Fibroblast of lung (primary cell): ENCODE measurements around the gene PORCN. TPM values are rescaled to one million over a fixed set of nuclear protein-coding genes. Genes with fewer than 3 reads are reported as not detected.

ENCODE experiments used
- DNase-seq, 2 donors: peaks; one replicate each; pipeline versions ENCODE4 v3.0.0 to v3.0.0-alpha.2; 2010; ENCODE audit warnings: low read depth in 2 of 2
- H2AFZ ChIP-seq: 2 replicates; pipeline ENCODE4 v1.5.1; 2012; ENCODE audit warnings: low read length, control low read depth, inconsistent platforms
- H3K27ac ChIP-seq: 2 replicates; pipeline ENCODE4 v1.5.1; 2011; ENCODE audit warnings: low read length, control low read depth; ENCODE audit not compliant: insufficient read depth
- H3K27me3 ChIP-seq: 2 replicates; pipeline ENCODE4 v1.5.1; 2011; ENCODE audit warnings: mild to moderate bottlenecking, low read length; ENCODE audit not compliant: control insufficient read depth, insufficient read depth
- H3K36me3 ChIP-seq: 2 replicates; pipeline ENCODE4 v1.5.1; 2011; ENCODE audit warnings: low read length; ENCODE audit not compliant: control insufficient read depth, insufficient read depth
- H3K4me1 ChIP-seq: 2 replicates; pipeline ENCODE4 v1.5.1; 2011; ENCODE audit warnings: low read length; ENCODE audit not compliant: control insufficient read depth, insufficient read depth; ENCODE audit errors: extremely low read depth
- H3K4me2 ChIP-seq: 2 replicates; pipeline ENCODE4 v1.5.1; 2011; ENCODE audit warnings: low read length, control low read depth; ENCODE audit not compliant: insufficient read depth; ENCODE audit errors: extremely low read depth
- H3K4me3 ChIP-seq, 4 experiments: fragments of 200-600 bp in 1 of 4; sonication (generic) in 1 of 4; replicated peaks in 1 of 4; 2 replicates each; pipeline ENCODE4 v1.5.1; 2011 to 2016; ENCODE audit warnings: low read length in 4 of 4, low read depth in 3 of 4, mild to moderate bottlenecking in 3 of 4, control low read depth in 2 of 4, inconsistent platforms in 1 of 4, mixed read lengths in 1 of 4; ENCODE audit not compliant: insufficient read depth in 1 of 4; ENCODE audit errors: control extremely low read depth in 1 of 4
- H3K79me2 ChIP-seq: 2 replicates; pipeline ENCODE4 v1.5.1; 2012; ENCODE audit warnings: mild to moderate bottlenecking, low read length, inconsistent platforms; ENCODE audit not compliant: control insufficient read depth, insufficient read depth
- H3K9ac ChIP-seq: 2 replicates; pipeline ENCODE4 v1.5.1; 2011; ENCODE audit warnings: mild to moderate bottlenecking, low read length, control low read depth; ENCODE audit not compliant: insufficient read depth
- H3K9me3 ChIP-seq: 2 replicates; pipeline ENCODE4 v1.5.1; 2012; ENCODE audit warnings: low read depth, low read length; ENCODE audit not compliant: control insufficient read depth, insufficient read depth
- H4K20me1 ChIP-seq: 2 replicates; pipeline ENCODE4 v1.5.1; 2011; ENCODE audit warnings: low read length; ENCODE audit not compliant: control insufficient read depth, insufficient read depth; ENCODE audit errors: extremely low read depth
- CTCF ChIP-seq, 2 donors: IDR thresholded peaks in 1 of 2; conservative IDR thresholded peaks in 1 of 2; 1 replicate in 1 of 2; 2 replicates in 1 of 2; pipeline ENCODE4 v1.5.1; 2011 to 2012; ENCODE audit warnings: low read length in 2 of 2, control low read depth in 1 of 2, inconsistent platforms in 1 of 2, low read depth in 1 of 2, mild to moderate bottlenecking in 1 of 2
- EZH2 ChIP-seq: IDR thresholded peaks from 2 replicates; pipeline ENCODE4 v1.5.1; 2012; ENCODE audit warnings: low read length, control low read depth, mild to moderate bottlenecking; ENCODE audit errors: missing control alignments
- polyA plus RNA-seq, 2 donors: library from polyadenylated mRNA; depleted of rRNA in 1 of 2; stranded (reverse) in 1 of 2; unstranded in 1 of 2; fragments of >200 nt; gene quantifications; 2 replicates each; pipeline ENCODE4 v1.2.1, GENCODE V29; 2011 to 2012; ENCODE audit warnings: missing spikeins in 1 of 2
- total RNA-seq: library from RNA; depleted of rRNA; stranded (reverse); fragments of >200 nt; gene quantifications from 2 replicates; pipeline ENCODE4 v1.2.1, GENCODE V29; 2014

PORCN gene
- total and polyA plus RNA-seq, 2 donors (not counting 1 experiment from before 2014, with no cell fraction given) = 5.4 to 11.4 TPM

- DNase-seq = peak; percentile 32 to 50
These were observed 14.9 kb upstream of the PORCN start for GRCh38 chrX:48493890-48494364.

GRCh38 chrX:48496660-48497059, 12.1 kb upstream of the PORCN start:
- peaks cover 4% of the 10 kb centered on the region for H3K4me1 ChIP-seq
- H3K9me3 ChIP-seq = no peaks in the 10 kb centered on the region
- no peaks in the 10 kb centered on the region for H4K20me1 ChIP-seq
- no peak overlapping the region for H3K27ac ChIP-seq
- no peak overlapping the region for H3K4me3 ChIP-seq
- DNase-seq = no peak
- no peak overlapping the region for H3K4me2 ChIP-seq
- no peaks in the 10 kb centered on the region for H3K27me3 ChIP-seq
- no peak overlapping the region for H3K9ac ChIP-seq
- no peaks in the 10 kb centered on the region for H3K79me2 ChIP-seq
- H3K36me3 ChIP-seq = no peaks in the 10 kb centered on the region
- no peak overlapping the region for H2AFZ ChIP-seq
- TF ChIP-seq EZH2 = no peak
- TF ChIP-seq CTCF (conservative IDR thresholded peaks at IDR 0.05 in 1 of 2, IDR thresholded peaks at IDR 0.05 in 1 of 2; ENCODE audit: low read depth in 1 of 2, low read length in 2 of 2) = no peak

More at GRCh38 chrX:48493890-48494364, 14.9 kb upstream of the PORCN start:
- Histone ChIP-seq H3K4me3 (no peak overlapping the region), H3K79me2 (no peaks in the 10 kb centered on the region), H3K9ac (no peak overlapping the region), H4K20me1 (no peaks in the 10 kb centered on the region), H3K27ac (no peak overlapping the region), H3K36me3 (no peaks in the 10 kb centered on the region), H3K9me3 (no peaks in the 10 kb centered on the region), H2AFZ (no peak overlapping the region), H3K4me2 (no peak overlapping the region), H3K27me3 (no peaks in the 10 kb centered on the region), H3K4me1 (peaks cover 4% of the 10 kb centered on the region)
- peak; percentile 36 to 38 for TF ChIP-seq CTCF (conservative IDR thresholded peaks at IDR 0.05 in 1 of 2, IDR thresholded peaks at IDR 0.05 in 1 of 2; ENCODE audit: low read depth in 1 of 2, low read length in 2 of 2)
- TF ChIP-seq EZH2 = no peak

GRCh38 chrX:48497871-48498270, 10.9 kb upstream of the PORCN start:
- Histone ChIP-seq H3K9ac (no peak overlapping the region), H3K79me2 (no peaks in the 10 kb centered on the region), H3K4me2 (no peak overlapping the region), H3K4me3 (no peak overlapping the region), H3K9me3 (no peaks in the 10 kb centered on the region), H3K36me3 (no peaks in the 10 kb centered on the region), H2AFZ (no peak overlapping the region), H4K20me1 (no peaks in the 10 kb centered on the region), H3K27me3 (no peaks in the 10 kb centered on the region), H3K4me1 (peaks cover 2% of the 10 kb centered on the region), H3K27ac (peak overlapping the region; percentile 41)
- no peak for TF ChIP-seq EZH2
- TF ChIP-seq CTCF (conservative IDR thresholded peaks at IDR 0.05 in 1 of 2, IDR thresholded peaks at IDR 0.05 in 1 of 2; ENCODE audit: low read depth in 1 of 2, low read length in 2 of 2) = no peak
- no peak for DNase-seq
